OCI-LY7 (cell line): Measurements from ENCODE around the gene RNF19B. TPM values are rescaled to one million over a fixed set of nuclear protein-coding genes. Genes with fewer than 3 reads are reported as not detected.

Experiments
- BruUV-seq: library from RNA; stranded (reverse); fragments of 400-500 nt; replicated peaks from 2 replicates; lab custom pipeline; 2021; lab: Mats Ljungman, UMichigan
- CTCF ChIA-PET: fragments of 300-600 bp; sonication (Branson Sonifier 250); formaldehyde crosslinking; loops from one replicate; lab custom pipeline; 2022; ENCODE audit warnings: antibody characterized with exemption; ENCODE audit not compliant: unreplicated experiment; lab: Charles Lee
- POLR2A ChIA-PET: fragments of 300-600 bp; sonication (Branson Sonifier 250); formaldehyde crosslinking; loops from one replicate; lab custom pipeline; 2022; ENCODE audit warnings: antibody characterized with exemption; lab: Charles Lee
- DNase-seq: peaks from one replicate; pipeline ENCODE4 v3.0.0-alpha.2; 2015; ENCODE audit warnings: low spot score
- H2AFZ ChIP-seq: fragments of 200-600 bp; sonication (generic), shearing (Covaris generic); 2 replicates; pipeline ENCODE4 v1.6.1; 2014; ENCODE audit warnings: mild to moderate bottlenecking, antibody characterized with exemption, low read length, moderate library complexity
- H3K27ac ChIP-seq: fragments of 200-600 bp; sonication (generic); 2 replicates; pipeline ENCODE4 v1.5.1; 2014; ENCODE audit warnings: mixed run types, low read depth, mild to moderate bottlenecking, moderate library complexity, low read length, inconsistent platforms; ENCODE audit not compliant: poor library complexity, severe bottlenecking
- H3K36me3 ChIP-seq: fragments of 200-600 bp; sonication (generic); 2 replicates; pipeline ENCODE4 v1.6.1; 2014; ENCODE audit warnings: mild to moderate bottlenecking, antibody characterized with exemption, low read length, moderate library complexity, mixed read lengths; ENCODE audit not compliant: insufficient read depth
- H3K4me1 ChIP-seq: fragments of 200-600 bp; sonication (generic); 2 replicates; pipeline ENCODE4 v1.5.1; 2014; ENCODE audit warnings: mild to moderate bottlenecking, low read length; ENCODE audit not compliant: insufficient read depth, poor library complexity, severe bottlenecking
- H3K4me2 ChIP-seq: fragments of 200-600 bp; sonication (generic); 2 replicates; pipeline ENCODE4 v1.6.1; 2014; ENCODE audit warnings: mild to moderate bottlenecking, low read length
- H3K4me3 ChIP-seq: fragments of 200-600 bp; sonication (generic); 2 replicates; pipeline ENCODE4 v1.5.1; 2014; ENCODE audit warnings: mild to moderate bottlenecking, low read depth, low read length; ENCODE audit not compliant: poor library complexity, severe bottlenecking
- H3K79me2 ChIP-seq: fragments of 200-600 bp; sonication (generic); 2 replicates; pipeline ENCODE4 v1.6.1; 2016; ENCODE audit warnings: low read depth, mild to moderate bottlenecking, low read length, moderate library complexity, mixed read lengths; ENCODE audit not compliant: insufficient read depth
- H3K9me2 ChIP-seq: fragments of 200-600 bp; sonication (generic); 2 replicates; pipeline ENCODE4 v1.6.1; 2016; ENCODE audit warnings: mild to moderate bottlenecking, low read length, mixed read lengths; ENCODE audit not compliant: insufficient read depth
- H3K9me3 ChIP-seq: fragments of 200-600 bp; sonication (generic); 2 replicates; pipeline ENCODE4 v1.6.1; 2014; ENCODE audit warnings: mild to moderate bottlenecking, mixed run types, low read length, mixed read lengths
- H4K20me1 ChIP-seq: fragments of 200-600 bp; sonication (generic); 2 replicates; pipeline ENCODE4 v1.6.1; 2014; ENCODE audit warnings: mild to moderate bottlenecking, antibody characterized with exemption, low read length, moderate library complexity, mixed read lengths; ENCODE audit not compliant: insufficient read depth
- EZH2phosphoT487 ChIP-seq: fragments of 200-600 bp; sonication (generic); IDR thresholded peaks from 2 replicates; pipeline ENCODE4 v1.6.1; 2018; ENCODE audit warnings: low read depth, borderline replicate concordance, mild to moderate bottlenecking, mixed run types, antibody characterized with exemption, low read length, moderate library complexity, mixed read lengths
- intact Hi-C: fragments of 100-400 bp; cut with micrococcal nuclease; formaldehyde crosslinking; loops from one replicate; pipeline ENCODE4 v1.10.0; 2022; ENCODE audit not compliant: unreplicated experiment
- total RNA-seq, 2 experiments: library from RNA; depleted of rRNA in 1 of 2; stranded (reverse); fragments of >200 nt in 1 of 2; shearing (Covaris generic) in 1 of 2; gene quantifications; 2 replicates each; pipeline ENCODE4 v1.2.3, GENCODE V29; 2014 to 2022
- TF ChIP-seq, protein P1 (sequence below): fragments of 200-600 bp; sonication (generic); conservative IDR thresholded peaks from 2 replicates; pipeline ENCODE4 v1.5.1; 2014; ENCODE audit warnings: mild to moderate bottlenecking, antibody characterized with exemption, low read length, moderate library complexity, mixed read lengths

Gene RNF19B
- total RNA-seq, 2 experiments from 2014 or later, result 23.0 to 36.8 TPM

DNA sequence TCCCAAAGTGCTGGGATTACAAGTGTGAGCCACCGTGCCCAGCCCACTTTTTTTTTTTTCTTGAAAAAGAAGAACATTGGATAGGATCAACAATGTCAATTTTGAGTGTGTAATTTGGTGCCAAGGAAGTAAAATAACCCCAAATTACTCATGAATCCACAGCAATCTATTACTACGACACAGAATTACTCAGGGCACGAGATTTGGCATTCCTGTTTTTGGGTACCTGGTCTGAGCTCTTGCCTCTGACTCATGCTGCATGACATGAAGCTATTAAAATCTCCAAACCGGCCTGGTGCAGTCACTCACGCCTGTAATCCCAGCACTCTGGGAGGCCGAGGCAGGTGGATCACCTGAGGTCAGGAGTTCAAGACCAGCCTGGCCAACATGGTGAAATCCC lies 10.4 kb downstream of the RNF19B start:
- intact Hi-C loops, result loop anchor here (5.0 kb wide), 1 partner anchor 38 kb away; no protein-coding TSS in a partner anchor
- Histone ChIP-seq H3K9me2 (no peaks in the 10 kb centered on the region), H3K9me3 (peaks cover 11% of the 10 kb centered on the region; the same call in 1 of the 2 replicates), H3K4me1 (peaks cover 95% of the 10 kb centered on the region), H3K79me2 (peaks cover 98% of the 10 kb centered on the region), H3K27ac (peak overlapping the region; percentile 47), H3K4me3 (no peak overlapping the region), H3K36me3 (peaks cover 42% of the 10 kb centered on the region), H3K4me2 (0 out of 2 replicates have a peak overlapping the region, but pooled peaks have one; percentile 55), H2AFZ (no peak overlapping the region), H4K20me1 (no peaks in the 10 kb centered on the region)
- ChIA-PET POLR2A (interaction anchor here (0.6 to 3.7 kb wide), 5 partner anchors 9 to 1065 kb away, joined by 3 to 26 read pairs (median 7); no protein-coding TSS in a partner anchor), CTCF (no interaction called here)
- DNase-seq, result no peak
- TF ChIP-seq EZH2phosphoT487, result no peak
- TF ChIP-seq, protein P1, sequence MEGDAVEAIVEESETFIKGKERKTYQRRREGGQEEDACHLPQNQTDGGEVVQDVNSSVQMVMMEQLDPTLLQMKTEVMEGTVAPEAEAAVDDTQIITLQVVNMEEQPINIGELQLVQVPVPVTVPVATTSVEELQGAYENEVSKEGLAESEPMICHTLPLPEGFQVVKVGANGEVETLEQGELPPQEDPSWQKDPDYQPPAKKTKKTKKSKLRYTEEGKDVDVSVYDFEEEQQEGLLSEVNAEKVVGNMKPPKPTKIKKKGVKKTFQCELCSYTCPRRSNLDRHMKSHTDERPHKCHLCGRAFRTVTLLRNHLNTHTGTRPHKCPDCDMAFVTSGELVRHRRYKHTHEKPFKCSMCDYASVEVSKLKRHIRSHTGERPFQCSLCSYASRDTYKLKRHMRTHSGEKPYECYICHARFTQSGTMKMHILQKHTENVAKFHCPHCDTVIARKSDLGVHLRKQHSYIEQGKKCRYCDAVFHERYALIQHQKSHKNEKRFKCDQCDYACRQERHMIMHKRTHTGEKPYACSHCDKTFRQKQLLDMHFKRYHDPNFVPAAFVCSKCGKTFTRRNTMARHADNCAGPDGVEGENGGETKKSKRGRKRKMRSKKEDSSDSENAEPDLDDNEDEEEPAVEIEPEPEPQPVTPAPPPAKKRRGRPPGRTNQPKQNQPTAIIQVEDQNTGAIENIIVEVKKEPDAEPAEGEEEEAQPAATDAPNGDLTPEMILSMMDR, result no peak
- BruUV-seq, result no TSS peak

DNA sequence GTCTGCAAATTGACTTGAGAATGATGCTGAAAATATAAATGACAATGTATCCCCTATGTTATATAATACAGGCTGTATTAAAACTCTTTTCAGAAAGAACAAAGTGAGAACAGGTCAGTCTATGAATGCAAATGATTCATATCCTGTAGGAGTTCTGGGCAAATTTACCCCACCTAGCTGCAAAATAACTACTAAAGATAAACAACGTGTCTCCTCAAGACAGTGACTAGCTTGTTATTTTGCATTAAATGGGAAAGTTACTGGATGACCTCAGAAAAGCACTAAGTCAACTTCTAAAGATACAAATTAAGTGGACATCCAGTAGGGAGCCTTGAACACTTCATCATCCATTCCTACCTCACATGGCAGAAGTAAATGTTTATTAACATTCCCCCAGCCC lies 11.1 kb downstream of the RNF19B start:
- peak overlapping the region; percentile 55 for H3K4me2 ChIP-seq
- peak; percentile 20 for DNase-seq
- no peak overlapping the region for H2AFZ ChIP-seq
- H3K9me2 ChIP-seq, result no peaks in the 10 kb centered on the region
- peaks cover 42% of the 10 kb centered on the region for H3K36me3 ChIP-seq
- CTCF ChIA-PET, result no interaction called here
- BruUV-seq, result no TSS peak
- H3K79me2 ChIP-seq, result peaks cover 98% of the 10 kb centered on the region
- H3K9me3 ChIP-seq, result peaks cover 11% of the 10 kb centered on the region; the same call in 1 of the 2 replicates
- TF ChIP-seq EZH2phosphoT487, result no peak
- TF ChIP-seq, protein P1, result no peak
- intact Hi-C loops, result loop anchor here (5.0 kb wide), 1 partner anchor 39 kb away; no protein-coding TSS in a partner anchor
- peak overlapping the region; percentile 4 for H3K4me3 ChIP-seq
- H3K4me1 ChIP-seq, result peaks cover 95% of the 10 kb centered on the region
- H4K20me1 ChIP-seq, result 0 out of 2 replicates have a peak, but pooled peaks cover 4% of the 10 kb centered on the region
- POLR2A ChIA-PET, result interaction anchor here (0.6 to 3.7 kb wide), 10 partner anchors 8 to 1064 kb away, joined by 3 to 26 read pairs (median 4); no protein-coding TSS in a partner anchor
- H3K27ac ChIP-seq, result peak overlapping the region; percentile 47

DNA sequence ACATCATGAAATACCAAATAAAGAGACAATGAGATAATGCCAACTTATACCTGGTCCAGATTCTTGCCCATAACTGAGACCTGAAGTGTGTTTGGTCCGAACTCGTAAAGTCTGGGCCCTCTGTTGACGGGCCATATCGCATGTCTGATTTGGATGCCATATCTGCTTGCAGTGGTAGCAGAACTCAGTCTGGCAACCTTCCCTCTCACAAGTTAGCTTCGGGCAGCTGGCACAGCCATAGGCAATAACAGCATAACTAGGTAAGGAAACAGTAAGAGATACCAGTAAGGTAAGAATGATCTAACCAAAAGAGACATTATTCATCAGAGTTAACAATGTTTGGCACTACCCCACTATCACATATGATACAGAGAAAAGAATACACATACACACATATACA lies 15.1 kb downstream of the RNF19B start:
- DNase-seq, result no peak
- Histone ChIP-seq H3K9me3 (no peaks in the 10 kb centered on the region), H3K27ac (peak overlapping the region; percentile 7), H3K4me1 (peaks cover 87% of the 10 kb centered on the region), H3K36me3 (peaks cover 58% of the 10 kb centered on the region), H3K4me3 (no peak overlapping the region), H3K9me2 (no peaks in the 10 kb centered on the region), H2AFZ (no peak overlapping the region), H3K79me2 (peaks cover 66% of the 10 kb centered on the region), H4K20me1 (0 out of 2 replicates have a peak, but pooled peaks cover 6% of the 10 kb centered on the region), H3K4me2 (no peak overlapping the region)
- CTCF ChIA-PET, result no interaction called here
- TF ChIP-seq, protein P1, result no peak
- no peak for TF ChIP-seq EZH2phosphoT487
- intact Hi-C loops, result loop anchor here (5.0 kb wide), 1 partner anchor 88 kb away; the partner anchor contains the start of gene AK2
- POLR2A ChIA-PET, result interaction anchor here (1.0 to 4.3 kb wide), 4 partner anchors 12 to 129 kb away, joined by 3 to 26 read pairs (median 8); partner anchors contain the start of gene RNF19B
- BruUV-seq, result no TSS peak
